ENCODE results near the gene SLC12A7. TPM values are rescaled to one million over a fixed set of nuclear protein-coding genes. Genes with fewer than 3 reads are reported as not detected.

Gene SLC12A7
- total RNA-seq, 4 donors from 2014 or later: 8.6 to 29.0 (median 21.5) TPM

DNA sequence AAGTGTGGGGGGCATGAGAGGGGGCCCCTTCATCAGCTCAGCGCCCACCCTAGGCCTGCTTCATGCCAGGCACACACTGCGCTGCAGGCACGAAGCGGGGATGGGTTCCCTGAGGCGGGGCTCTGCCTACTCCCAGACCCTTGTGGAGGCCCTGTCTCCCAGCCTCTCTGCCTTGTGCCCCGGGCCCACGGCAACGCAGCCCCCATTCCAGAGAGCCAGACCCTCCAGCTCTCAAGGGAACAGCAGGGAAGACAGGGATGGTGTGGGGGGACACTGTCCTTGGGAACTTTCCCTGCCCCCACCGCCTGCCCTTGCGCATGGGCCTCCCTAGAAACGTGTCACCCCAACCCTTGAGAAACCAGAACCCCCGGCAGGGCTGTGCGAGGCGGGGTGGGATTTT, 10.0 kb upstream of the SLC12A7 start:
- Histone ChIP-seq H3K4me1 (peaks cover 34% of the 10 kb centered on the region), H3K9me3 (no peaks in the 10 kb centered on the region), H3K36me3 (no peaks in the 10 kb centered on the region), H3K27ac (no peak overlapping the region), H3K27me3 (no peaks in the 10 kb centered on the region), H3K4me3 (no peak overlapping the region)
- 90% methylated on average over 14 of the region's 14 CpGs for WGBS
- TF ChIP-seq POLR2AphosphoS5 (IDR thresholded peaks at IDR 0.05) (no peak), EP300 (IDR thresholded peaks at IDR 0.05) (no peak), POLR2A (IDR thresholded peaks at IDR 0.05) (no peak)
- TF ChIP-seq, protein P1, sequence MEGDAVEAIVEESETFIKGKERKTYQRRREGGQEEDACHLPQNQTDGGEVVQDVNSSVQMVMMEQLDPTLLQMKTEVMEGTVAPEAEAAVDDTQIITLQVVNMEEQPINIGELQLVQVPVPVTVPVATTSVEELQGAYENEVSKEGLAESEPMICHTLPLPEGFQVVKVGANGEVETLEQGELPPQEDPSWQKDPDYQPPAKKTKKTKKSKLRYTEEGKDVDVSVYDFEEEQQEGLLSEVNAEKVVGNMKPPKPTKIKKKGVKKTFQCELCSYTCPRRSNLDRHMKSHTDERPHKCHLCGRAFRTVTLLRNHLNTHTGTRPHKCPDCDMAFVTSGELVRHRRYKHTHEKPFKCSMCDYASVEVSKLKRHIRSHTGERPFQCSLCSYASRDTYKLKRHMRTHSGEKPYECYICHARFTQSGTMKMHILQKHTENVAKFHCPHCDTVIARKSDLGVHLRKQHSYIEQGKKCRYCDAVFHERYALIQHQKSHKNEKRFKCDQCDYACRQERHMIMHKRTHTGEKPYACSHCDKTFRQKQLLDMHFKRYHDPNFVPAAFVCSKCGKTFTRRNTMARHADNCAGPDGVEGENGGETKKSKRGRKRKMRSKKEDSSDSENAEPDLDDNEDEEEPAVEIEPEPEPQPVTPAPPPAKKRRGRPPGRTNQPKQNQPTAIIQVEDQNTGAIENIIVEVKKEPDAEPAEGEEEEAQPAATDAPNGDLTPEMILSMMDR (IDR thresholded peaks at IDR 0.05): no peak
- DNase-seq (ENCODE audit: low spot score in 2 of 2): no peak

DNA sequence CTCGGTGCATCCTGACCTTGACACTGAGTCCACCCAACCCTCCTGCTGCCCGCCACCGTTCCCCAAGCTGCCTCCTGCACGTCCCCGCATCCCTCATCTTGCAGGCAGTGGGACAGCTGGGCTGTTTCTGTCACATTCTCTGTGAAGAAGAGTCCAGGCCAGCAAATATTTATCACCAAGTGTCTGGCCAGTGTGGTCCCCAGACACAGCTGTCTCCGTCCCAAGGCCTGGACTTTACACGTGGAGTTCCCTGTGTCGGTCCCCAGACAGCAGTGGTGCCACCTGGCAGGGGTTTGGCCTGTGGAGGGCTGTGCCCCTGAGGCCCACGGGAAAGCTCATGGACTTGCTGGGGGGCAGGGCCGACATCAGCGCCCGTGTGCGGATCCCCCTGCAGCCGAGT, 9.2 kb upstream of the SLC12A7 start:
- 87% methylated on average over 10 of the region's 14 CpGs for WGBS
- H3K9me3 ChIP-seq: no peaks in the 10 kb centered on the region
- TF ChIP-seq EP300 (IDR thresholded peaks at IDR 0.05) (no peak), POLR2AphosphoS5 (IDR thresholded peaks at IDR 0.05) (no peak), POLR2A (IDR thresholded peaks at IDR 0.05) (no peak)
- TF ChIP-seq, protein P1 (IDR thresholded peaks at IDR 0.05): no peak
- H3K27ac ChIP-seq: no peak overlapping the region
- no peak overlapping the region for H3K4me3 ChIP-seq
- no peaks in the 10 kb centered on the region for H3K36me3 ChIP-seq
- H3K4me1 ChIP-seq: peaks cover 34% of the 10 kb centered on the region
- DNase-seq (ENCODE audit: low spot score in 2 of 2): no peak
- no peaks in the 10 kb centered on the region for H3K27me3 ChIP-seq

DNA sequence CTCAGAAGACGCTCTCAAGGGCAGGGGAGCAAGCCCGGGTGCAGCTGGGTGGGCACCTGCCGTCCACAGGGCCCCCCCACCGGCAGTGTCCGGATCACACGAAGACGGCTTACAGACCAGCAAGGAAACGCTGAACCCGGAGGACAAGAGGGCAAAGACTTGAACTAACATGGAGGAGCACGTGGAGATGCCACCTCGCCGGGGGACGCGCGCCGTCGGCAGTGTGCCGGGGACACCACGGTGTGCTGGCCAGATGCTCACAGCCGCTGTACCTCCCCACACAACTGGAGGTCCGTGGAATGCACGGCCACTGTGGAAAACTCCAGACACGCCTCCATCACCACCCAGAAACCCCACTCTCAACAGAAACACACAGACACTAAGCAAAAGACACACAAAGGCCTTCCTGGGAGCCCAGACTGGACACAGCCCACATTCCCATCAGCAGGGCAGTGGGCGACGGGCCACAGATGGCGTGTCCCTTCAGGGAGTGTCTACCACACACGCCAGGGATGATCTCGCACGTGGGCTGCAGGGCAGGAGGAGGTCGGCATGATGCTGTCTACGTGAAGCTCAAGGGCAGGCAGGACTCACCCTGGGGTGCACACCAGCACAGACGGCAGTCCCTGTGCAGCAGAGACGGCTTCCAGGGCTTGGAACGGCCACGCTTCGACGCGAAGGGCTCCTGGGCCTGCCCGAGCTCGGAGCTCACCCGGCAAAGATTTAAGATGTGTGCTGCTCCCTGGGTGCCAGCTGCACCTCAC, 8.6 kb upstream of the SLC12A7 start:
- Histone ChIP-seq H3K9me3 (no peaks in the 10 kb centered on the region), H3K4me3 (no peak overlapping the region), H3K27ac (no peak overlapping the region), H3K4me1 (peaks cover 32% of the 10 kb centered on the region), H3K36me3 (no peaks in the 10 kb centered on the region), H3K27me3 (no peaks in the 10 kb centered on the region)
- TF ChIP-seq POLR2A (IDR thresholded peaks at IDR 0.05): no peak
- TF ChIP-seq, protein P1 (IDR thresholded peaks at IDR 0.05): no peak
- TF ChIP-seq EP300 (IDR thresholded peaks at IDR 0.05): no peak
- TF ChIP-seq POLR2AphosphoS5 (IDR thresholded peaks at IDR 0.05): no peak
- DNase-seq (ENCODE audit: low spot score in 2 of 2): no peak
- WGBS: 81% methylated on average over 22 of the region's 41 CpGs

DNA sequence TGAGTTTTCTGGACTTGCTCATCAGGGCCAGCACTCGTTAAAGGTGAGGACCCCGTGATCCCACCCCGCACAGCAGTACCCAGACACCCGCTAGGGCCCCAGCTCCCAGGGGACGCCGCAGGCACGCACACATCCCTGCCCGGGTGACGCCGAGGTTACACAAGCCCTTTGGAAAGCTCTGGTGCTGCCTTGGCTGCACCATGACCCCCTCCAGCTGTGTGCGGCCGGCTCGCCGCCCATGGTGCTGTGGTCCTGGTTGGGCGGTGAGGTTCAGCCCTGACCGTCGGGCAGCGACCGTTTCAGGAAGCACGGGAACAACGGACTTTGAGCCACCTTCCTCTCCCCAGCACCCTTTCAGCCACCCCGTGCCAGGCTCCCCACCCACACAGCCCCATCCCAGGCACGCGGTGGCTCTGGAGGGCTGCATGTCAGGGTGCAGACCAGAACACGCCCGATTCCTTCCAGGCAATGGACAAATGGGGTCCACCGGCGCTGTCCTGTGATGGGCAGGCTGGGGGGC, 7.5 kb upstream of the SLC12A7 start:
- no peaks in the 10 kb centered on the region for H3K36me3 ChIP-seq
- 83% methylated on average over 18 of the region's 28 CpGs for WGBS

DNA sequence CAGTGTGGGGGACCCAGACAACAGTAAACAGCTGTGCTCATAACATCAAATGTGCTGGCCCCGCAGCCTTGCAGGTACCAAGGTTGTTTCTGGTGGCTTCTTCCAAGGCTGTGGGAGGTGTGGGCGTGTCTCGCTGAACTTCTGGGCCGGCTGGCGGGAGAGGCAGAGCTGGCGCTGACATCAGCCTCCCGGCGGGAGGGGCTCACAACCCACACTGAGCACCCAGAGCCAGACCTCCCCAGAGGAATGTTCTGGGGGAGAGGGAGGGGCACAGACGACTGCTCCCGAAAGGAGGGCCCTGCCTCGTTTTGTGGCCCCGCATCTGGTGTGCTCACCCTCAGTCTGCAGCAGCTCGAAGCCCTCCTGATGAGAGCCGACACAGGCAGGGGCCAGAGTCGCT, 6.9 kb upstream of the SLC12A7 start:
- Histone ChIP-seq H3K4me1 (peaks cover 22% of the 10 kb centered on the region), H3K27me3 (no peaks in the 10 kb centered on the region), H3K9me3 (no peaks in the 10 kb centered on the region), H3K36me3 (no peaks in the 10 kb centered on the region), H3K27ac (peak overlapping the region; percentile 10), H3K4me3 (no peak overlapping the region)
- TF ChIP-seq, protein P1 (IDR thresholded peaks at IDR 0.05): no peak
- TF ChIP-seq POLR2A (IDR thresholded peaks at IDR 0.05): no peak
- TF ChIP-seq POLR2AphosphoS5 (IDR thresholded peaks at IDR 0.05): no peak
- TF ChIP-seq EP300 (IDR thresholded peaks at IDR 0.05): no peak
- 60% methylated on average over 2 of the region's 15 CpGs for WGBS
- no peak for DNase-seq (ENCODE audit: low spot score in 2 of 2)

More for the DNA sequence above, 7.5 kb upstream of the SLC12A7 start:
- TF ChIP-seq, protein P1 (IDR thresholded peaks at IDR 0.05): no peak
- no peak for TF ChIP-seq POLR2A (IDR thresholded peaks at IDR 0.05)
- no peak for TF ChIP-seq POLR2AphosphoS5 (IDR thresholded peaks at IDR 0.05)
- TF ChIP-seq EP300 (IDR thresholded peaks at IDR 0.05): no peak
- peaks cover 25% of the 10 kb centered on the region for H3K4me1 ChIP-seq
- no peaks in the 10 kb centered on the region for H3K27me3 ChIP-seq
- no peaks in the 10 kb centered on the region for H3K9me3 ChIP-seq
- no peak for DNase-seq (ENCODE audit: low spot score in 2 of 2)
- no peak overlapping the region for H3K4me3 ChIP-seq
- no peak overlapping the region for H3K27ac ChIP-seq

Measured in suprapubic skin (tissue), 4 donors.